ENCODE results near the gene PUM1. TPM values are rescaled to one million over a fixed set of nuclear protein-coding genes. Genes with fewer than 3 reads are reported as not detected.

Gene PUM1
- total and polyA plus RNA-seq, 2 of the 4 experiments (the other 2 are of a cell fraction), result 75.4 to 137 TPM

GRCh38 chr1:31055953-31056352 lies 9.6 kb downstream of the PUM1 start:
- peaks cover 27% of the 10 kb centered on the region for H3K9me1 ChIP-seq (ENCODE audit: insufficient read depth, low read length)
- peaks cover 32% of the 10 kb centered on the region for H3K36me3 ChIP-seq (ENCODE audit: control insufficient read depth, insufficient read depth, low read length)
- no peak overlapping the region for H4K91ac ChIP-seq (ENCODE audit: insufficient read depth, low read depth, low read length)
- DNase-seq (no peak), ATAC-seq (ENCODE audit: low read depth) (no peak)
- H3K4me1 ChIP-seq (ENCODE audit: control insufficient read depth, insufficient read depth, low read length), result peaks cover 6% of the 10 kb centered on the region
- no peak overlapping the region for H2BK120ac ChIP-seq (ENCODE audit: low read depth, low read length)
- no peaks in the 10 kb centered on the region for H3K27me3 ChIP-seq (ENCODE audit: control insufficient read depth, insufficient read depth, low read length)
- ChIA-PET CTCF (no interaction called here), POLR2A (ENCODE audit: unreplicated experiment) (no interaction called here)
- H3K9ac ChIP-seq (ENCODE audit: low read depth, low read length), result no peak overlapping the region
- WGBS, 2 experiments (ENCODE audit: extremely low coverage in 2 of 2, insufficient read length in 1 of 2), result no CpG with 5 or more reads among the region's 1 CpG
- H3K4ac ChIP-seq (ENCODE audit: low read depth, low read length), result no peak overlapping the region
- no peak overlapping the region for H3K18ac ChIP-seq (ENCODE audit: low read depth, low read length)
- no peak overlapping the region for H4K8ac ChIP-seq (ENCODE audit: low read depth in 2 of 2, low read length in 2 of 2)
- H3K4me3 ChIP-seq (ENCODE audit: insufficient read depth, low read depth, low read length), result no peak overlapping the region
- H3K27ac ChIP-seq (ENCODE audit: insufficient read depth, low read length), result no peak overlapping the region
- dilution Hi-C loops (cut with HindIII; ENCODE audit: low sequenced_read_pairs, unreplicated experiment) (no loop called here), intact Hi-C loops (cut with micrococcal nuclease) (no loop called here), in situ Hi-C loops (cut with MboI; ENCODE audit: low sequenced_read_pairs) (no loop called here)
- H3K4me2 ChIP-seq (ENCODE audit: low read depth, low read length), result no peak overlapping the region
- no peak overlapping the region for H3K23ac ChIP-seq (ENCODE audit: low read depth, low read length)
- no peaks in the 10 kb centered on the region for H3K9me3 ChIP-seq (ENCODE audit: control insufficient read depth, insufficient read depth, low read length)
- no peak overlapping the region for H2AK9ac ChIP-seq (replicated peaks; ENCODE audit: low read depth, low read length, poor library complexity)
- no peak overlapping the region for H3K56ac ChIP-seq (ENCODE audit: extremely low read depth, insufficient read depth, low read length)
- H3K14ac ChIP-seq (replicated peaks; ENCODE audit: low read depth, low read length), result no peak overlapping the region
- no TSS peak for BruUV-seq (replicated peaks)
- TF ChIP-seq MAZ (IDR thresholded peaks at IDR 0.05; ENCODE audit: borderline replicate concordance, low read depth, low read length) (no peak), CHD1 (IDR thresholded peaks at IDR 0.05; ENCODE audit: low read depth, low read length) (no peak), CEBPB (IDR thresholded peaks at IDR 0.05; ENCODE audit: low read depth, low read length) (no peak), RAD21 (IDR thresholded peaks at IDR 0.05; ENCODE audit: low read length) (no peak), RCOR1 (IDR thresholded peaks at IDR 0.05; ENCODE audit: insufficient replicate concordance, low read length) (no peak), MAFK (IDR thresholded peaks at IDR 0.05; ENCODE audit: low read depth, low read length) (no peak), MXI1 (IDR thresholded peaks at IDR 0.05; ENCODE audit: borderline replicate concordance, low read depth, low read length) (no peak), USF2 (IDR thresholded peaks at IDR 0.05; ENCODE audit: low read depth, low read length) (no peak), CTCF (conservative IDR thresholded peaks at IDR 0.05; ENCODE audit: low read depth, low read length) (no peak), RFX5 (IDR thresholded peaks at IDR 0.05; ENCODE audit: low read depth, low read length) (no peak), NFE2L2 (IDR thresholded peaks at IDR 0.05; ENCODE audit: low read depth, low read length) (no peak), ELK1 (IDR thresholded peaks at IDR 0.05; ENCODE audit: borderline replicate concordance, low read depth, low read length) (no peak), SMC3 (IDR thresholded peaks at IDR 0.05; ENCODE audit: low read depth, low read length) (no peak), BHLHE40 (IDR thresholded peaks at IDR 0.05; ENCODE audit: low read depth, low read length) (no peak), FOS (IDR thresholded peaks at IDR 0.05; ENCODE audit: low read depth, low read length) (no peak), POLR2A (IDR thresholded peaks at IDR 0.05; ENCODE audit: low read depth, low read length) (no peak)
- peaks cover 5 to 50% of the 10 kb centered on the region in 2 experiments; a peak in 3 of 4 replicates for H3K79me1 ChIP-seq (ENCODE audit: low read depth in 1 of 2, low read length in 2 of 2)
- no peak overlapping the region for H2AFZ ChIP-seq (replicated peaks; ENCODE audit: low read length, poor library complexity)
- no peak overlapping the region for H2BK5ac ChIP-seq (ENCODE audit: low read depth, low read length, poor library complexity, severe bottlenecking)
- no peak overlapping the region for H2BK15ac ChIP-seq (ENCODE audit: low read depth, low read length)
- H4K5ac ChIP-seq (ENCODE audit: low read depth, low read length), result no peak overlapping the region
- H2AK5ac ChIP-seq (ENCODE audit: low read depth, low read length), result no peak overlapping the region
- H4K20me1 ChIP-seq (ENCODE audit: insufficient read depth, low read length), result peaks cover 99% of the 10 kb centered on the region
- no peak overlapping the region for H2BK20ac ChIP-seq (ENCODE audit: low read depth, low read length)

All from IMR-90 (cell line).